ENCODE data around the gene COX4I2.

DNA sequence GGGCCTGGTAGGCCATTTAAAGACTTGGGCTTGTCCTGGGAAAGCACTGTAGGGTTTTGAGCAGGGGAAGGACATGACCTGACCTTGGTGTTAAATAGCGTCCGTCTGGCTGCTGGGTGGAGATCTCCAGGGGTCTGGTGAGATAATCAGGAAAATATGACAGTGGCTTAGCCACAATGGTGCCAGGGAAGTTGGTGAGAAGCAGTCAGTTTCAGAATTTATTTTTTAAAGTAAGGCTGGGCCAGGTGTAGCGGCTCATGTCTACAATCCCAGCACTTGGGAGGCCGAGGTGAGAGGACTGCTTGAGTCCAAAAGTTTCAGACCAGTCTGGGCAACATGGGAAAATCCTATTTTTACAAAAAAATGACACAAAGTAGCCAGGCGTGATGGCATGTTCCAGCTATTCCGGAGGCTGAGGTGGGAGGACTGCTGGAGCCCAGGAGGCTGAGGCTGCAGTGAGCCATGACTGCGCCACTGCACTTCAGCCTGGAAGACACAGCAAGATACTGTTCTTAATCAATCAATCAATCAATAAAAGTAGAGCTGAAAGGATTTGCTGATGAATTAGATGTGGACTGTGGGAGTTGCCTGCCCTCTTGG lies 43.5 kb downstream of the COX4I2 start:
- TF ChIP-seq, protein P1, sequence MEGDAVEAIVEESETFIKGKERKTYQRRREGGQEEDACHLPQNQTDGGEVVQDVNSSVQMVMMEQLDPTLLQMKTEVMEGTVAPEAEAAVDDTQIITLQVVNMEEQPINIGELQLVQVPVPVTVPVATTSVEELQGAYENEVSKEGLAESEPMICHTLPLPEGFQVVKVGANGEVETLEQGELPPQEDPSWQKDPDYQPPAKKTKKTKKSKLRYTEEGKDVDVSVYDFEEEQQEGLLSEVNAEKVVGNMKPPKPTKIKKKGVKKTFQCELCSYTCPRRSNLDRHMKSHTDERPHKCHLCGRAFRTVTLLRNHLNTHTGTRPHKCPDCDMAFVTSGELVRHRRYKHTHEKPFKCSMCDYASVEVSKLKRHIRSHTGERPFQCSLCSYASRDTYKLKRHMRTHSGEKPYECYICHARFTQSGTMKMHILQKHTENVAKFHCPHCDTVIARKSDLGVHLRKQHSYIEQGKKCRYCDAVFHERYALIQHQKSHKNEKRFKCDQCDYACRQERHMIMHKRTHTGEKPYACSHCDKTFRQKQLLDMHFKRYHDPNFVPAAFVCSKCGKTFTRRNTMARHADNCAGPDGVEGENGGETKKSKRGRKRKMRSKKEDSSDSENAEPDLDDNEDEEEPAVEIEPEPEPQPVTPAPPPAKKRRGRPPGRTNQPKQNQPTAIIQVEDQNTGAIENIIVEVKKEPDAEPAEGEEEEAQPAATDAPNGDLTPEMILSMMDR (IDR thresholded peaks at IDR 0.05), result no peak
- TF ChIP-seq POLR2A (IDR thresholded peaks at IDR 0.05), result no peak

Measured in Peyer's patch (tissue), 4 donors.